Spleen (tissue), 7 donors: ENCODE measurements around the gene KDR.

Experiments used
- POLR2A ChIP-seq, 3 donors: fragments of 450-650 bp; IDR thresholded peaks; one replicate each; pipeline ENCODE4 v1.5.1; 2017; ENCODE audit warnings: antibody characterized with exemption in 3 of 3, mild to moderate bottlenecking in 1 of 3
- TF ChIP-seq, protein P1 (sequence below), 11 experiments: fragments of 200-600 bp in 7 of 11; fragments of 450-650 bp in 4 of 11; sonication (generic) in 4 of 11; IDR thresholded peaks in 8 of 11; conservative IDR thresholded peaks in 3 of 11; 1 replicate in 7 of 11; 2 replicates in 4 of 11; pipeline versions ENCODE4 v1.4.0 to v1.8.0; 2016 to 2021; ENCODE audit warnings: antibody characterized with exemption in 11 of 11, inconsistent platforms in 4 of 11, mild to moderate bottlenecking in 1 of 11
- donor health status: DM: no; HTN: no; CAD: no; lungs with moderate emphysema.
- donor health status: DM: no; HTN: no; CAD: no.
- donor health status: DM: no; HTN: no; CAD: no.

DNA sequence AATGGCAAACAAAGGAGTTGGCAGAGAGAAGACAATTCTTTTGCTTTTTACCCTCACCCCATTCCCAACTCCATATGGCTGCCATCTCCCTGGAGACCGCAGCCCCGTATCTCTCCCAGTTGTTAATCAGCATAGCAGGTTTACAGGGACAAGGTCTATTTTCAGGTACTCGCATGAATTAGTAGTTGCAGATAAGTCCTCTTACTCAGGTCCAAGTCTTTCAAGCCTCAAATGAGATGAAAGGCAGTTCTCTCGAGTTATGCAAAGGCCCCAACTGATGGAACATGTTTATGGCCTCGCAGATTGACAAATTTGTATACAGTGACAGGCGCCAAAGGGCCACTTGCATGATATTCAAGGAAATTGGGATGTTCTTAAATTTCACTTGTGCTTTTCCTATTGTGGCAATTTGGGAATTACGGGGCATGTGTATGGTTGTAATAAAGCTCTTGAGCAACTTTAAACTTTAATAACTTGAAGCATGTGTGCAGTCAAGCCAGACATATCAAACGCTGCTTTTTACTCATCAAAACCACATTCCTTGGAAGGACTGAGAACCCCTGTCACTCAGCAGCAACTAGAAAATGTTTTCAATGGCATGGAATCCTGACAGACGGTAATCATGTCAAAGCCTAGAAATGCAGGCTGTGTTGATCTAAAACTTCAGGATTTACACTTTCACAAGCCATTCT, 45.1 kb downstream of the KDR start:
- TF ChIP-seq, protein P1, sequence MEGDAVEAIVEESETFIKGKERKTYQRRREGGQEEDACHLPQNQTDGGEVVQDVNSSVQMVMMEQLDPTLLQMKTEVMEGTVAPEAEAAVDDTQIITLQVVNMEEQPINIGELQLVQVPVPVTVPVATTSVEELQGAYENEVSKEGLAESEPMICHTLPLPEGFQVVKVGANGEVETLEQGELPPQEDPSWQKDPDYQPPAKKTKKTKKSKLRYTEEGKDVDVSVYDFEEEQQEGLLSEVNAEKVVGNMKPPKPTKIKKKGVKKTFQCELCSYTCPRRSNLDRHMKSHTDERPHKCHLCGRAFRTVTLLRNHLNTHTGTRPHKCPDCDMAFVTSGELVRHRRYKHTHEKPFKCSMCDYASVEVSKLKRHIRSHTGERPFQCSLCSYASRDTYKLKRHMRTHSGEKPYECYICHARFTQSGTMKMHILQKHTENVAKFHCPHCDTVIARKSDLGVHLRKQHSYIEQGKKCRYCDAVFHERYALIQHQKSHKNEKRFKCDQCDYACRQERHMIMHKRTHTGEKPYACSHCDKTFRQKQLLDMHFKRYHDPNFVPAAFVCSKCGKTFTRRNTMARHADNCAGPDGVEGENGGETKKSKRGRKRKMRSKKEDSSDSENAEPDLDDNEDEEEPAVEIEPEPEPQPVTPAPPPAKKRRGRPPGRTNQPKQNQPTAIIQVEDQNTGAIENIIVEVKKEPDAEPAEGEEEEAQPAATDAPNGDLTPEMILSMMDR (IDR thresholded peaks at IDR 0.05 in 8 of 11, conservative IDR thresholded peaks at IDR 0.05 in 3 of 11): no peak
- no peak for TF ChIP-seq POLR2A (IDR thresholded peaks at IDR 0.05)
